ENCODE measurements around the gene UVRAG. TPM values are rescaled to one million over a fixed set of nuclear protein-coding genes. Genes with fewer than 3 reads are reported as not detected.

The UVRAG gene
- total and polyA plus RNA-seq, 2 of the 13 experiments (the other 11 are each of a cell fraction or from before 2014, with no cell fraction given) = 9.7 to 17.3 TPM

DNA sequence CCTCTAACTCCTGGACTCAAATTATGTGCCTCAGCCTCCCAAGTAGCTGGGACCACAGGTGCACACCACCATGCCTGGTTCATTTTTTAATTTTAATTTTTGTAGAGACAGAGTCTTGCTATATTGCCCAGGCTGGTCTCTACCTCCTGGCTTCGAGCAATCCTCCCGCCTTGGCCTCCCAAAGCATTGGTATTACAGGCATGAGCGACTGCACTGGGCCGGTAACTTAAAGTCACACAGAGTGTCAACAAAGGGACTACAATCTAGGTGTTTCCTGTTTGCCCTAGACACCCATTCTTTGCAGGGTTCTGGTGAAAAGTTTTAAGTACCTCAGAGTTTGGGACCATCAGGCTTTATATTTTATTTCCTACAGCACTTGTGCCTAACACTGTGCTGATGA, 8.4 kb downstream of the UVRAG start (continued):
- TF ChIP-seq, protein P1, sequence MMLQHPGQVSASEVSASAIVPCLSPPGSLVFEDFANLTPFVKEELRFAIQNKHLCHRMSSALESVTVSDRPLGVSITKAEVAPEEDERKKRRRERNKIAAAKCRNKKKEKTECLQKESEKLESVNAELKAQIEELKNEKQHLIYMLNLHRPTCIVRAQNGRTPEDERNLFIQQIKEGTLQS (CRISPR knock-in tag; IDR thresholded peaks at IDR 0.05) = no peak
- TF ChIP-seq, protein P2, sequence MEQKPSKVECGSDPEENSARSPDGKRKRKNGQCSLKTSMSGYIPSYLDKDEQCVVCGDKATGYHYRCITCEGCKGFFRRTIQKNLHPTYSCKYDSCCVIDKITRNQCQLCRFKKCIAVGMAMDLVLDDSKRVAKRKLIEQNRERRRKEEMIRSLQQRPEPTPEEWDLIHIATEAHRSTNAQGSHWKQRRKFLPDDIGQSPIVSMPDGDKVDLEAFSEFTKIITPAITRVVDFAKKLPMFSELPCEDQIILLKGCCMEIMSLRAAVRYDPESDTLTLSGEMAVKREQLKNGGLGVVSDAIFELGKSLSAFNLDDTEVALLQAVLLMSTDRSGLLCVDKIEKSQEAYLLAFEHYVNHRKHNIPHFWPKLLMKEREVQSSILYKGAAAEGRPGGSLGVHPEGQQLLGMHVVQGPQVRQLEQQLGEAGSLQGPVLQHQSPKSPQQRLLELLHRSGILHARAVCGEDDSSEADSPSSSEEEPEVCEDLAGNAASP (CRISPR knock-in tag; IDR thresholded peaks at IDR 0.05; ENCODE audit: borderline replicate concordance) = no peak
- TF ChIP-seq JUNB (CRISPR knock-in tag; IDR thresholded peaks at IDR 0.05; ENCODE audit: borderline replicate concordance) (no peak), ZNF674 (CRISPR knock-in tag; IDR thresholded peaks at IDR 0.05; ENCODE audit: low read depth) (no peak), PHB2 (IDR thresholded peaks at IDR 0.05; ENCODE audit: partially characterized antibody) (no peak), ZNF552 (CRISPR knock-in tag; IDR thresholded peaks at IDR 0.05; ENCODE audit: borderline replicate concordance) (no peak), ELF3 (CRISPR knock-in tag; IDR thresholded peaks at IDR 0.05) (0 out of 2 replicates have a peak, but pooled peaks have one; percentile 18), ZSCAN29 (CRISPR knock-in tag; conservative IDR thresholded peaks at IDR 0.05) (no peak), ZNF441 (CRISPR knock-in tag; IDR thresholded peaks at IDR 0.05; ENCODE audit: borderline replicate concordance) (no peak), ZNF235 (CRISPR knock-in tag; IDR thresholded peaks at IDR 0.05; ENCODE audit: borderline replicate concordance) (no peak), PHF5A (CRISPR knock-in tag; IDR thresholded peaks at IDR 0.05; ENCODE audit: low read depth, unreplicated experiment) (no peak), ZFP37 (CRISPR knock-in tag; IDR thresholded peaks at IDR 0.05; ENCODE audit: borderline replicate concordance) (no peak)
- TF ChIP-seq, protein P3, sequence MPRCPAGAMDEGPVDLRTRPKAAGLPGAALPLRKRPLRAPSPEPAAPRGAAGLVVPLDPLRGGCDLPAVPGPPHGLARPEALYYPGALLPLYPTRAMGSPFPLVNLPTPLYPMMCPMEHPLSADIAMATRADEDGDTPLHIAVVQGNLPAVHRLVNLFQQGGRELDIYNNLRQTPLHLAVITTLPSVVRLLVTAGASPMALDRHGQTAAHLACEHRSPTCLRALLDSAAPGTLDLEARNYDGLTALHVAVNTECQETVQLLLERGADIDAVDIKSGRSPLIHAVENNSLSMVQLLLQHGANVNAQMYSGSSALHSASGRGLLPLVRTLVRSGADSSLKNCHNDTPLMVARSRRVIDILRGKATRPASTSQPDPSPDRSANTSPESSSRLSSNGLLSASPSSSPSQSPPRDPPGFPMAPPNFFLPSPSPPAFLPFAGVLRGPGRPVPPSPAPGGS (CRISPR knock-in tag; IDR thresholded peaks at IDR 0.05) = no peak
- TF ChIP-seq, protein P4, sequence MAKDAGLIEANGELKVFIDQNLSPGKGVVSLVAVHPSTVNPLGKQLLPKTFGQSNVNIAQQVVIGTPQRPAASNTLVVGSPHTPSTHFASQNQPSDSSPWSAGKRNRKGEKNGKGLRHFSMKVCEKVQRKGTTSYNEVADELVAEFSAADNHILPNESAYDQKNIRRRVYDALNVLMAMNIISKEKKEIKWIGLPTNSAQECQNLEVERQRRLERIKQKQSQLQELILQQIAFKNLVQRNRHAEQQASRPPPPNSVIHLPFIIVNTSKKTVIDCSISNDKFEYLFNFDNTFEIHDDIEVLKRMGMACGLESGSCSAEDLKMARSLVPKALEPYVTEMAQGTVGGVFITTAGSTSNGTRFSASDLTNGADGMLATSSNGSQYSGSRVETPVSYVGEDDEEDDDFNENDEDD (CRISPR knock-in tag; IDR thresholded peaks at IDR 0.05; ENCODE audit: borderline replicate concordance) = no peak
- TF ChIP-seq, protein P5, sequence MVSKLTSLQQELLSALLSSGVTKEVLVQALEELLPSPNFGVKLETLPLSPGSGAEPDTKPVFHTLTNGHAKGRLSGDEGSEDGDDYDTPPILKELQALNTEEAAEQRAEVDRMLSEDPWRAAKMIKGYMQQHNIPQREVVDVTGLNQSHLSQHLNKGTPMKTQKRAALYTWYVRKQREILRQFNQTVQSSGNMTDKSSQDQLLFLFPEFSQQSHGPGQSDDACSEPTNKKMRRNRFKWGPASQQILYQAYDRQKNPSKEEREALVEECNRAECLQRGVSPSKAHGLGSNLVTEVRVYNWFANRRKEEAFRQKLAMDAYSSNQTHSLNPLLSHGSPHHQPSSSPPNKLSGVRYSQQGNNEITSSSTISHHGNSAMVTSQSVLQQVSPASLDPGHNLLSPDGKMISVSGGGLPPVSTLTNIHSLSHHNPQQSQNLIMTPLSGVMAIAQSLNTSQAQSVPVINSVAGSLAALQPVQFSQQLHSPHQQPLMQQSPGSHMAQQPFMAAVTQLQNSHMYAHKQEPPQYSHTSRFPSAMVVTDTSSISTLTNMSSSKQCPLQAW (CRISPR knock-in tag; IDR thresholded peaks at IDR 0.05) = no peak
- TF ChIP-seq, protein P6, sequence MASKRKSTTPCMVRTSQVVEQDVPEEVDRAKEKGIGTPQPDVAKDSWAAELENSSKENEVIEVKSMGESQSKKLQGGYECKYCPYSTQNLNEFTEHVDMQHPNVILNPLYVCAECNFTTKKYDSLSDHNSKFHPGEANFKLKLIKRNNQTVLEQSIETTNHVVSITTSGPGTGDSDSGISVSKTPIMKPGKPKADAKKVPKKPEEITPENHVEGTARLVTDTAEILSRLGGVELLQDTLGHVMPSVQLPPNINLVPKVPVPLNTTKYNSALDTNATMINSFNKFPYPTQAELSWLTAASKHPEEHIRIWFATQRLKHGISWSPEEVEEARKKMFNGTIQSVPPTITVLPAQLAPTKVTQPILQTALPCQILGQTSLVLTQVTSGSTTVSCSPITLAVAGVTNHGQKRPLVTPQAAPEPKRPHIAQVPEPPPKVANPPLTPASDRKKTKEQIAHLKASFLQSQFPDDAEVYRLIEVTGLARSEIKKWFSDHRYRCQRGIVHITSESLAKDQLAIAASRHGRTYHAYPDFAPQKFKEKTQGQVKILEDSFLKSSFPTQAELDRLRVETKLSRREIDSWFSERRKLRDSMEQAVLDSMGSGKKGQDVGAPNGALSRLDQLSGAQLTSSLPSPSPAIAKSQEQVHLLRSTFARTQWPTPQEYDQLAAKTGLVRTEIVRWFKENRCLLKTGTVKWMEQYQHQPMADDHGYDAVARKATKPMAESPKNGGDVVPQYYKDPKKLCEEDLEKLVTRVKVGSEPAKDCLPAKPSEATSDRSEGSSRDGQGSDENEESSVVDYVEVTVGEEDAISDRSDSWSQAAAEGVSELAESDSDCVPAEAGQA (IDR thresholded peaks at IDR 0.05; ENCODE audit: low read depth) = no peak
- TF ChIP-seq, protein P6 (CRISPR knock-in tag; IDR thresholded peaks at IDR 0.05; ENCODE audit: borderline replicate concordance) = no peak
- TF ChIP-seq, protein P7, sequence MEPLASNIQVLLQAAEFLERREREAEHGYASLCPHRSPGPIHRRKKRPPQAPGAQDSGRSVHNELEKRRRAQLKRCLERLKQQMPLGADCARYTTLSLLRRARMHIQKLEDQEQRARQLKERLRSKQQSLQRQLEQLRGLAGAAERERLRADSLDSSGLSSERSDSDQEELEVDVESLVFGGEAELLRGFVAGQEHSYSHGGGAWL (CRISPR knock-in tag; IDR thresholded peaks at IDR 0.05) = no peak

Measured in HepG2 (cell line).